Ishikawa (cell line): ENCODE results near the gene GTPBP1.

Experiments
- CEBPB ChIP-seq: IDR thresholded peaks from 2 replicates; pipeline ENCODE4 v1.6.1; 2012
- EP300 ChIP-seq: IDR thresholded peaks from 2 replicates; pipeline ENCODE4 v1.6.1; 2012; ENCODE audit warnings: borderline replicate concordance
- NFIC ChIP-seq: IDR thresholded peaks from 2 replicates; pipeline ENCODE4 v1.6.1; 2012
- RAD21 ChIP-seq: IDR thresholded peaks from 2 replicates; pipeline ENCODE4 v1.6.1; 2012; ENCODE audit warnings: low read depth
- TAF1 ChIP-seq: IDR thresholded peaks from 2 replicates; pipeline ENCODE4 v1.6.1; 2012; ENCODE audit warnings: low read depth, mild to moderate bottlenecking
- TEAD4 ChIP-seq: IDR thresholded peaks from 2 replicates; pipeline ENCODE4 v1.6.1; 2012
- YY1 ChIP-seq: IDR thresholded peaks from 2 replicates; pipeline ENCODE4 v1.6.1; 2012; ENCODE audit warnings: low read depth
- TF ChIP-seq, protein P1 (sequence below): IDR thresholded peaks from 2 replicates; pipeline ENCODE4 v1.6.1; 2012; ENCODE audit warnings: low read depth, mild to moderate bottlenecking
- TF ChIP-seq, protein P2 (sequence below): IDR thresholded peaks from 2 replicates; pipeline ENCODE4 v1.6.1; 2012

DNA sequence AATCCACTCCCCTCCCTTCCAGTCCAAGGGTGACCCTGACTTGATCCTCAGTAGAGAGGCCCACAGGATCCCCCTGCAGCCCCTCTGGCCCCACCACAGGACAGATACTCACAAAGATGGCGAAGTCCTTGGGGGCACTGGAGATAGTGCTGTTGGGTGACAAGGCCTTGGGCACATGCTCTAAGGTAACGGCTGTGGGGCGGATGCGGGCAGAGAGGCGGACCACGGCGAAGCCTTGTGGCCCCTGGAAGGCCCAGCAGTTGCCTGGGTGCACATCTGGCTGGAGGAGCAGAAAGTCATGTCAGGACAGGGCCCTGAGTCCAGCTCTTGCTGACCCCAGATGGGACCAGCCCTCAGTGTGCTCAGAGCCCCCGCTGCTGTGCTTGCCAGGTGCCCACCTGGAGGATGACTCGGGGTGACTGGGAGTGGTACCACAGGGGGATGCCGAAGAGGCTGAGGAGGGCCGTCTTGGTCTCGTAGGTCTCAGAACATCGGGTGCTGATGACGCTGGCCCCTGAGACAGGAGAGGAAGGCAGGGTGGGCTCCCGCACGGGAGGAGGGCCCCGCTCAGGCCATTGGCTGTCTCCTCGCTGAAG is 32.8 kb downstream of the GTPBP1 start:
- TF ChIP-seq, protein P1, sequence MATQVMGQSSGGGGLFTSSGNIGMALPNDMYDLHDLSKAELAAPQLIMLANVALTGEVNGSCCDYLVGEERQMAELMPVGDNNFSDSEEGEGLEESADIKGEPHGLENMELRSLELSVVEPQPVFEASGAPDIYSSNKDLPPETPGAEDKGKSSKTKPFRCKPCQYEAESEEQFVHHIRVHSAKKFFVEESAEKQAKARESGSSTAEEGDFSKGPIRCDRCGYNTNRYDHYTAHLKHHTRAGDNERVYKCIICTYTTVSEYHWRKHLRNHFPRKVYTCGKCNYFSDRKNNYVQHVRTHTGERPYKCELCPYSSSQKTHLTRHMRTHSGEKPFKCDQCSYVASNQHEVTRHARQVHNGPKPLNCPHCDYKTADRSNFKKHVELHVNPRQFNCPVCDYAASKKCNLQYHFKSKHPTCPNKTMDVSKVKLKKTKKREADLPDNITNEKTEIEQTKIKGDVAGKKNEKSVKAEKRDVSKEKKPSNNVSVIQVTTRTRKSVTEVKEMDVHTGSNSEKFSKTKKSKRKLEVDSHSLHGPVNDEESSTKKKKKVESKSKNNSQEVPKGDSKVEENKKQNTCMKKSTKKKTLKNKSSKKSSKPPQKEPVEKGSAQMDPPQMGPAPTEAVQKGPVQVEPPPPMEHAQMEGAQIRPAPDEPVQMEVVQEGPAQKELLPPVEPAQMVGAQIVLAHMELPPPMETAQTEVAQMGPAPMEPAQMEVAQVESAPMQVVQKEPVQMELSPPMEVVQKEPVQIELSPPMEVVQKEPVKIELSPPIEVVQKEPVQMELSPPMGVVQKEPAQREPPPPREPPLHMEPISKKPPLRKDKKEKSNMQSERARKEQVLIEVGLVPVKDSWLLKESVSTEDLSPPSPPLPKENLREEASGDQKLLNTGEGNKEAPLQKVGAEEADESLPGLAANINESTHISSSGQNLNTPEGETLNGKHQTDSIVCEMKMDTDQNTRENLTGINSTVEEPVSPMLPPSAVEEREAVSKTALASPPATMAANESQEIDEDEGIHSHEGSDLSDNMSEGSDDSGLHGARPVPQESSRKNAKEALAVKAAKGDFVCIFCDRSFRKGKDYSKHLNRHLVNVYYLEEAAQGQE = no peak
- no peak for TF ChIP-seq NFIC
- TF ChIP-seq TAF1 = no peak
- TF ChIP-seq, protein P2, sequence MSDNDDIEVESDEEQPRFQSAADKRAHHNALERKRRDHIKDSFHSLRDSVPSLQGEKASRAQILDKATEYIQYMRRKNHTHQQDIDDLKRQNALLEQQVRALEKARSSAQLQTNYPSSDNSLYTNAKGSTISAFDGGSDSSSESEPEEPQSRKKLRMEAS = no peak
- TF ChIP-seq YY1 = no peak
- no peak for TF ChIP-seq TEAD4
- TF ChIP-seq RAD21 = no peak
- no peak for TF ChIP-seq EP300
- TF ChIP-seq CEBPB = no peak
